Osteocyte (in vitro differentiated cells): Measurements from ENCODE around the gene FAM204A. TPM values are rescaled to one million over a fixed set of nuclear protein-coding genes. Genes with fewer than 3 reads are reported as not detected.

ENCODE experiments used
- DNase-seq: peaks from one replicate; pipeline ENCODE4 v3.0.0; 2021; ENCODE audit warnings: mixed read lengths; ENCODE audit not compliant: unreplicated experiment; ENCODE audit errors: extremely low spot score
- H3K27ac Mint-ChIP-seq: one replicate; pipeline ENCODE4 v1.8.0; 2021; ENCODE audit warnings: mild to moderate bottlenecking, mixed read lengths; ENCODE audit not compliant: unreplicated experiment
- H3K27me3 Mint-ChIP-seq: one replicate; pipeline ENCODE4 v1.8.0; 2021; ENCODE audit warnings: mixed read lengths; ENCODE audit not compliant: unreplicated experiment
- H3K36me3 Mint-ChIP-seq: one replicate; pipeline ENCODE4 v1.8.0; 2021; ENCODE audit warnings: mixed read lengths; ENCODE audit not compliant: unreplicated experiment
- H3K4me1 Mint-ChIP-seq: one replicate; pipeline ENCODE4 v1.8.0; 2021; ENCODE audit warnings: mixed read lengths; ENCODE audit not compliant: unreplicated experiment
- H3K4me3 Mint-ChIP-seq: one replicate; pipeline ENCODE4 v1.8.0; 2021; ENCODE audit warnings: mild to moderate bottlenecking, moderate library complexity, mixed read lengths; ENCODE audit not compliant: unreplicated experiment
- H3K9me3 Mint-ChIP-seq: one replicate; pipeline ENCODE4 v1.8.0; 2021; ENCODE audit warnings: mixed read lengths; ENCODE audit not compliant: unreplicated experiment
- CTCF ChIP-seq: fragments of 200-600 bp; sonication (generic); IDR thresholded peaks from 2 replicates; pipeline ENCODE4 v1.5.0; 2021; ENCODE audit warnings: antibody characterized with exemption, mild to moderate bottlenecking, moderate library complexity
- total RNA-seq: library from RNA; stranded (reverse); gene quantifications from 2 replicates; pipeline ENCODE4 v1.2.1, GENCODE V29; 2021

The FAM204A gene
- total RNA-seq, 1 donor from 2014 or later = 66.6 TPM

- Mint-ChIP-seq H3K36me3 (peaks cover 28% of the 10 kb centered on the region), H3K27ac (no peak overlapping the region), H3K27me3 (no peaks in the 10 kb centered on the region), H3K4me3 (no peak overlapping the region), H3K9me3 (no peaks in the 10 kb centered on the region), H3K4me1 (no peaks in the 10 kb centered on the region)
- TF ChIP-seq CTCF = no peak
- DNase-seq = no peak
Measured at GRCh38 chr10:118304521-118304920, 37.6 kb downstream of the FAM204A start.

- no peak for DNase-seq
- Mint-ChIP-seq H3K36me3 (peaks cover 10% of the 10 kb centered on the region), H3K4me1 (no peaks in the 10 kb centered on the region), H3K27ac (no peak overlapping the region), H3K4me3 (no peak overlapping the region), H3K27me3 (peaks cover 2% of the 10 kb centered on the region), H3K9me3 (no peaks in the 10 kb centered on the region)
- no peak for TF ChIP-seq CTCF
Measured at GRCh38 chr10:118301211-118301610, 40.9 kb downstream of the FAM204A start.

GRCh38 chr10:118300320-118300719, 41.8 kb downstream of the FAM204A start:
- Mint-ChIP-seq H3K4me3 (no peak overlapping the region), H3K27ac (no peak overlapping the region), H3K36me3 (peaks cover 10% of the 10 kb centered on the region), H3K27me3 (peaks cover 2% of the 10 kb centered on the region), H3K9me3 (no peaks in the 10 kb centered on the region), H3K4me1 (no peaks in the 10 kb centered on the region)
- DNase-seq = no peak
- TF ChIP-seq CTCF = no peak

GRCh38 chr10:118298787-118299186, 43.3 kb downstream of the FAM204A start:
- H3K36me3 Mint-ChIP-seq = no peaks in the 10 kb centered on the region
- H3K9me3 Mint-ChIP-seq = no peaks in the 10 kb centered on the region
- H3K4me1 Mint-ChIP-seq = no peaks in the 10 kb centered on the region
- no peak overlapping the region for H3K27ac Mint-ChIP-seq
- no peak for TF ChIP-seq CTCF
- no peak overlapping the region for H3K4me3 Mint-ChIP-seq
- DNase-seq = no peak
- peaks cover 2% of the 10 kb centered on the region for H3K27me3 Mint-ChIP-seq

- no peak overlapping the region for H3K4me3 Mint-ChIP-seq
- no peaks in the 10 kb centered on the region for H3K9me3 Mint-ChIP-seq
- peaks cover 23% of the 10 kb centered on the region for H3K27me3 Mint-ChIP-seq
- H3K4me1 Mint-ChIP-seq = no peaks in the 10 kb centered on the region
- H3K36me3 Mint-ChIP-seq = no peaks in the 10 kb centered on the region
- no peak overlapping the region for H3K27ac Mint-ChIP-seq
- TF ChIP-seq CTCF = no peak
- DNase-seq = no peak
Measured at GRCh38 chr10:118291122-118291521, 51.0 kb downstream of the FAM204A start.
